Suprapubic skin (tissue), 4 donors: ENCODE data around the gene RNF183. TPM values are rescaled to one million over a fixed set of nuclear protein-coding genes. Genes with fewer than 3 reads are reported as not detected.

ENCODE experiments used
- DNase-seq, 2 donors: peaks; one replicate each; pipeline ENCODE4 v3.0.0-alpha.2; 2019; ENCODE audit warnings: low spot score in 2 of 2
- H3K27ac ChIP-seq: fragments of 200-600 bp; sonication (generic); one replicate; pipeline ENCODE4 v1.5.1; 2019
- H3K27me3 ChIP-seq: fragments of 200-600 bp; sonication (generic); one replicate; pipeline ENCODE4 v1.5.1; 2019
- H3K36me3 ChIP-seq: fragments of 200-600 bp; sonication (generic); one replicate; pipeline ENCODE4 v1.5.1; 2019
- H3K4me1 ChIP-seq: fragments of 200-600 bp; sonication (generic); one replicate; pipeline ENCODE4 v1.5.1; 2019
- H3K4me3 ChIP-seq: fragments of 200-600 bp; sonication (generic); one replicate; pipeline ENCODE4 v1.5.1; 2019; ENCODE audit warnings: mild to moderate bottlenecking
- H3K9me3 ChIP-seq: fragments of 200-600 bp; sonication (generic); one replicate; pipeline ENCODE4 v1.5.1; 2019
- EP300 ChIP-seq: sonication (generic); formaldehyde crosslinking; IDR thresholded peaks from one replicate; pipeline ENCODE4 v1.6.1; 2017; ENCODE audit warnings: antibody characterized with exemption
- POLR2A ChIP-seq, 2 donors: fragments of 450-650 bp; IDR thresholded peaks; one replicate each; pipeline ENCODE4 v1.6.1; 2017; ENCODE audit warnings: antibody characterized with exemption in 2 of 2, mild to moderate bottlenecking in 2 of 2, moderate library complexity in 2 of 2
- POLR2AphosphoS5 ChIP-seq, 3 donors: sonication (generic); formaldehyde crosslinking; IDR thresholded peaks; one replicate each; pipeline ENCODE4 v1.6.1; 2017; ENCODE audit warnings: antibody characterized with exemption in 3 of 3
- WGBS: methylation state at CpG from one replicate; pipeline ENCODE4 v1.1.5; 2018; 5-methylcytosine and 5-hydroxymethylcytosine counted together
- total RNA-seq, 4 donors: library from RNA; depleted of rRNA; stranded (reverse); fragments of >200 nt; gene quantifications; one replicate each; pipeline ENCODE4 v1.1.0, GENCODE V29; 2016
- TF ChIP-seq, protein P1 (sequence below), 2 donors: fragments of 200-600 bp in 1 of 2; fragments of 450-650 bp in 1 of 2; sonication (generic) in 1 of 2; IDR thresholded peaks; one replicate each; pipeline ENCODE4 v1.5.1; 2016 to 2019; ENCODE audit warnings: antibody characterized with exemption in 2 of 2, mild to moderate bottlenecking in 1 of 2, moderate library complexity in 1 of 2

Gene RNF183
- total RNA-seq, 4 donors from 2014 or later = 2.0 TPM; not detected in 3

DNA sequence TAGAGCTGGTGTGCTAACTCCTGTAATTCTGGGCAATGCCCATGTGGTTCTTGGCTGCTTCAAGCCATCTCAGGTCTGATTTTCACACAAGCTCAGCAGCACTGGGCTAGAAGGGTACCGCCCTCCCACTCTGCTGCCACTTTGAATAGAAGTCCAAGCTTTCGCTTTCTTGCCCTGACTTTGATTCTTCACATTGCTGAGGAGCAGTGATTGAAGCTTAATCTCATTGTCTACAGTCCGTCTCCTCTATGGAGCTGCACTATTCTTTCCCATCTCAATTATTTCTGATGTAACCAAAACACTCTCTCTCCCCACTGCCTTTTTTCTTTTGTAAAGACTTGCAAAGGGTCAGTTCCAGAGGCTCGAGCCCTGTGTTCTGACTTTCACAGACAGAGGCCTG lies 12.9 kb upstream of the RNF183 start:
- Histone ChIP-seq H3K4me3 (no peak overlapping the region), H3K27me3 (no peaks in the 10 kb centered on the region), H3K4me1 (no peaks in the 10 kb centered on the region), H3K9me3 (no peaks in the 10 kb centered on the region), H3K27ac (no peak overlapping the region), H3K36me3 (peaks cover 23% of the 10 kb centered on the region)
- WGBS = 90% methylated on average over 4 of the region's 4 CpGs
- TF ChIP-seq POLR2A (IDR thresholded peaks at IDR 0.05) (no peak), POLR2AphosphoS5 (IDR thresholded peaks at IDR 0.05) (no peak), EP300 (no peak)
- TF ChIP-seq, protein P1, sequence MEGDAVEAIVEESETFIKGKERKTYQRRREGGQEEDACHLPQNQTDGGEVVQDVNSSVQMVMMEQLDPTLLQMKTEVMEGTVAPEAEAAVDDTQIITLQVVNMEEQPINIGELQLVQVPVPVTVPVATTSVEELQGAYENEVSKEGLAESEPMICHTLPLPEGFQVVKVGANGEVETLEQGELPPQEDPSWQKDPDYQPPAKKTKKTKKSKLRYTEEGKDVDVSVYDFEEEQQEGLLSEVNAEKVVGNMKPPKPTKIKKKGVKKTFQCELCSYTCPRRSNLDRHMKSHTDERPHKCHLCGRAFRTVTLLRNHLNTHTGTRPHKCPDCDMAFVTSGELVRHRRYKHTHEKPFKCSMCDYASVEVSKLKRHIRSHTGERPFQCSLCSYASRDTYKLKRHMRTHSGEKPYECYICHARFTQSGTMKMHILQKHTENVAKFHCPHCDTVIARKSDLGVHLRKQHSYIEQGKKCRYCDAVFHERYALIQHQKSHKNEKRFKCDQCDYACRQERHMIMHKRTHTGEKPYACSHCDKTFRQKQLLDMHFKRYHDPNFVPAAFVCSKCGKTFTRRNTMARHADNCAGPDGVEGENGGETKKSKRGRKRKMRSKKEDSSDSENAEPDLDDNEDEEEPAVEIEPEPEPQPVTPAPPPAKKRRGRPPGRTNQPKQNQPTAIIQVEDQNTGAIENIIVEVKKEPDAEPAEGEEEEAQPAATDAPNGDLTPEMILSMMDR (IDR thresholded peaks at IDR 0.05) = no peak
- DNase-seq = no peak

GRCh38 chr9:113315231-113315630 lies 12.1 kb upstream of the RNF183 start:
- H3K36me3 ChIP-seq = peaks cover 23% of the 10 kb centered on the region

DNA sequence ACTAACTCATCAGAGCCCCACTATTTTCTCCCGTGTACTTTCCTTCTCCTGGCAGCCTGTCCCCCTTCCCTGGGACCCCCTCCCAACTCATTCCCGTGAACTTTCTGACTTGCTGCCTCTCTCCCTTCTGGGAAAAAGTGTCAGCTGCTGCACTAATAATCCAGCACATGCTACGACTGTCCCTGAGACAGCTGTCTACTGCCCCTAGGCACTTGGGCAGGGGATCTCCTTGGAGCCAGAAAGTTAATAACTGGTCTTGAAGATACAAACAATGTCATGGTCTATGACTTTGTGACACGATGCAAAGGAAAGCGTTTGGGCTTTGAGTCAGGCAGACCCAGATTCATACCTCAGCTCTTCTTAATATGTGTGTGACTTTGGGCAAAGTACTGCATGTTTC lies 10.1 kb upstream of the RNF183 start:
- Histone ChIP-seq H3K27me3 (no peaks in the 10 kb centered on the region), H3K9me3 (no peaks in the 10 kb centered on the region), H3K4me3 (no peak overlapping the region), H3K36me3 (peaks cover 8% of the 10 kb centered on the region), H3K27ac (no peak overlapping the region), H3K4me1 (no peaks in the 10 kb centered on the region)
- TF ChIP-seq, protein P1 (IDR thresholded peaks at IDR 0.05) = no peak
- TF ChIP-seq EP300 (no peak), POLR2A (IDR thresholded peaks at IDR 0.05) (no peak), POLR2AphosphoS5 (IDR thresholded peaks at IDR 0.05) (no peak)
- DNase-seq = no peak
- 75% methylated on average over 5 of the region's 5 CpGs for WGBS

More at GRCh38 chr9:113315231-113315630, 12.1 kb upstream of the RNF183 start:
- no peak overlapping the region for H3K4me3 ChIP-seq
- no peaks in the 10 kb centered on the region for H3K27me3 ChIP-seq
- H3K9me3 ChIP-seq = no peaks in the 10 kb centered on the region
- DNase-seq = no peak
- H3K27ac ChIP-seq = no peak overlapping the region
- no peak for TF ChIP-seq EP300
- TF ChIP-seq POLR2AphosphoS5 (IDR thresholded peaks at IDR 0.05) = no peak
- TF ChIP-seq POLR2A (IDR thresholded peaks at IDR 0.05) = no peak
- TF ChIP-seq, protein P1 (IDR thresholded peaks at IDR 0.05) = no peak
- H3K4me1 ChIP-seq = no peaks in the 10 kb centered on the region

- Histone ChIP-seq H3K4me3 (no peak overlapping the region), H3K36me3 (peaks cover 4% of the 10 kb centered on the region), H3K27ac (no peak overlapping the region), H3K4me1 (no peaks in the 10 kb centered on the region), H3K9me3 (no peaks in the 10 kb centered on the region), H3K27me3 (no peaks in the 10 kb centered on the region)
- TF ChIP-seq POLR2AphosphoS5 (IDR thresholded peaks at IDR 0.05) = no peak
- no peak for TF ChIP-seq EP300
- TF ChIP-seq, protein P1 (IDR thresholded peaks at IDR 0.05) = no peak
- no peak for TF ChIP-seq POLR2A (IDR thresholded peaks at IDR 0.05)
- WGBS = 88% methylated on average over 3 of the region's 3 CpGs
- no peak for DNase-seq
These were observed 8.8 kb upstream of the RNF183 start for GRCh38 chr9:113311961-113312360.

- Histone ChIP-seq H3K9me3 (no peaks in the 10 kb centered on the region), H3K4me3 (no peak overlapping the region), H3K27ac (no peak overlapping the region), H3K36me3 (no peaks in the 10 kb centered on the region), H3K4me1 (no peaks in the 10 kb centered on the region), H3K27me3 (no peaks in the 10 kb centered on the region)
- TF ChIP-seq EP300 (no peak), POLR2A (IDR thresholded peaks at IDR 0.05) (no peak), POLR2AphosphoS5 (IDR thresholded peaks at IDR 0.05) (no peak)
- TF ChIP-seq, protein P1 (IDR thresholded peaks at IDR 0.05) = no peak
- 50% methylated on average over 3 of the region's 3 CpGs for WGBS
- no peak for DNase-seq
These were observed 7.4 kb upstream of the RNF183 start for GRCh38 chr9:113310538-113310937.
